Breast epithelium (tissue), 3 donors: Measurements from ENCODE around the gene PUM1.

Experiments
- CTCF ChIP-seq, 3 donors: fragments of 450-650 bp; IDR thresholded peaks; one replicate each; pipeline ENCODE4 v1.5.1; 2016 to 2017; ENCODE audit warnings: antibody characterized with exemption in 3 of 3, mild to moderate bottlenecking in 3 of 3, moderate library complexity in 3 of 3
- POLR2A ChIP-seq: fragments of 450-650 bp; IDR thresholded peaks from one replicate; pipeline ENCODE4 v1.6.1; 2016; ENCODE audit warnings: antibody characterized with exemption, mild to moderate bottlenecking, moderate library complexity
- POLR2AphosphoS5 ChIP-seq, 3 donors: sonication (generic); formaldehyde crosslinking; IDR thresholded peaks; one replicate each; pipeline ENCODE4 v1.6.1; 2017; ENCODE audit warnings: antibody characterized with exemption in 3 of 3

- TF ChIP-seq POLR2A (no peak), CTCF (IDR thresholded peaks at IDR 0.05) (no peak), POLR2AphosphoS5 (IDR thresholded peaks at IDR 0.05) (no peak)
Measured at GRCh38 chr1:31043631-31044030, 21.9 kb downstream of the PUM1 start.
